Measurements from ENCODE around the gene USP44. TPM values are rescaled to one million over a fixed set of nuclear protein-coding genes. Genes with fewer than 3 reads are reported as not detected.
"Not testable (repeated sequence)": the region's sequence is repeated elsewhere in the genome, so short reads cannot be mapped to it uniquely, and the experiment has no call there.

The USP44 gene
- total and polyA plus RNA-seq, 10 donors, result 0.88 to 7.2 (median 3.5) TPM

DNA sequence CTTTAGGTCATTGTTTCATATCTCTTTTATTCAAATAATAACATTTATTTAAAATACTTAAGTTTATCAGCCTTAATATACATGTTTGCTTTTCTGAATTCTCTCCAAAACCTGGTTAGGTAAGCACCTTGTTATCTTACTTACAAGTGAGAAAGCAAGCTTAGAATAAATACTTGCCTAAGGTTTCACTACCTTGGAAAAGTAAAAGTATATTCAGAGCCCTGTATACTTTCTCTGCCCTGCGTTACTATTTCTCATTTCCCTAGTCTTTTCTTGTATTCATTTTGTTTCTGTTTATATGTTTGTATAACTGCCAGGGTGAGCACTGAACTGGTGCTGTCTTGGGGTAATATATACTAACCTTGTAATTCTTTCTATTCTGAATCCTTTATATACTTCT is 55.8 kb downstream of the USP44 start:
- Histone ChIP-seq H3K27me3 (replicated peaks in 1 of 7) (no peaks in the 10 kb centered on the region), H3K36me3 (peaks cover 0 to 100% (median 57%) of the 10 kb centered on the region in 6 donors), H3K9me3 (no peaks in the 10 kb centered on the region), H3K4me1 (no peaks in the 10 kb centered on the region), H3K27ac (no peak overlapping the region), H3K4me3 (no peak overlapping the region)
- intact Hi-C loops (cut with DNase I; ENCODE audit: low total_unique reads), result no loop called here
- DNase-seq, result no peak
- TF ChIP-seq, protein P1, sequence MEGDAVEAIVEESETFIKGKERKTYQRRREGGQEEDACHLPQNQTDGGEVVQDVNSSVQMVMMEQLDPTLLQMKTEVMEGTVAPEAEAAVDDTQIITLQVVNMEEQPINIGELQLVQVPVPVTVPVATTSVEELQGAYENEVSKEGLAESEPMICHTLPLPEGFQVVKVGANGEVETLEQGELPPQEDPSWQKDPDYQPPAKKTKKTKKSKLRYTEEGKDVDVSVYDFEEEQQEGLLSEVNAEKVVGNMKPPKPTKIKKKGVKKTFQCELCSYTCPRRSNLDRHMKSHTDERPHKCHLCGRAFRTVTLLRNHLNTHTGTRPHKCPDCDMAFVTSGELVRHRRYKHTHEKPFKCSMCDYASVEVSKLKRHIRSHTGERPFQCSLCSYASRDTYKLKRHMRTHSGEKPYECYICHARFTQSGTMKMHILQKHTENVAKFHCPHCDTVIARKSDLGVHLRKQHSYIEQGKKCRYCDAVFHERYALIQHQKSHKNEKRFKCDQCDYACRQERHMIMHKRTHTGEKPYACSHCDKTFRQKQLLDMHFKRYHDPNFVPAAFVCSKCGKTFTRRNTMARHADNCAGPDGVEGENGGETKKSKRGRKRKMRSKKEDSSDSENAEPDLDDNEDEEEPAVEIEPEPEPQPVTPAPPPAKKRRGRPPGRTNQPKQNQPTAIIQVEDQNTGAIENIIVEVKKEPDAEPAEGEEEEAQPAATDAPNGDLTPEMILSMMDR (IDR thresholded peaks at IDR 0.05 in 8 of 11, conservative IDR thresholded peaks at IDR 0.05 in 3 of 11), result no peak
- no peak for TF ChIP-seq POLR2A (IDR thresholded peaks at IDR 0.05)
- no peak for TF ChIP-seq POLR2AphosphoS5 (IDR thresholded peaks at IDR 0.05)
- 86 to 100% (median 93%) methylated on average over 1 of the region's 1 CpG for WGBS, 5 donors

DNA sequence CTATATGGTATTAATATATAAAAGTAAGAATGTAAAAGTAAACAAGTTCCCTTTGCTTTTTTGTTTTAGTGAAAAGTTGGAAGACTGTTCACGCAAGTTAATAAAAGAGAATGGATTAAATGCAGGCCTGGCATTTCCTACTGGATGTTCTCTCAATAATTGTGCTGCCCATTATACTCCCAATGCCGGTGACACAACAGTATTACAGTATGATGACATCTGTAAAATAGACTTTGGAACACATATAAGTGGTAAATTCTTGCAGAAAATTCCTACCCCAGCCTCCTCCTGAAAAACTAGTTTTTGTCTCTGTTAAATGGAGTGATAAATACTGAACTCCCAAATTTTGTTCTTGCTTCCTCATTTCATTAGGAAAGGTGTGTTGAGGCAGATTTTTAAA is 56.4 kb downstream of the USP44 start:
- no peaks in the 10 kb centered on the region for H3K4me1 ChIP-seq
- no peaks in the 10 kb centered on the region for H3K9me3 ChIP-seq
- H3K4me3 ChIP-seq, result no peak overlapping the region
- DNase-seq, result no peak
- H3K36me3 ChIP-seq, result peaks cover 0 to 99% (median 58%) of the 10 kb centered on the region in 6 donors
- no peak for TF ChIP-seq POLR2A (IDR thresholded peaks at IDR 0.05)
- TF ChIP-seq, protein P1 (IDR thresholded peaks at IDR 0.05 in 8 of 11, conservative IDR thresholded peaks at IDR 0.05 in 3 of 11), result no peak
- no peak for TF ChIP-seq POLR2AphosphoS5 (IDR thresholded peaks at IDR 0.05)
- 94 to 98% (median 96%) methylated on average over 2 of the region's 2 CpGs for WGBS, 5 donors
- no peak overlapping the region for H3K27ac ChIP-seq
- H3K27me3 ChIP-seq (replicated peaks in 1 of 7), result no peaks in the 10 kb centered on the region
- intact Hi-C loops (cut with DNase I; ENCODE audit: low total_unique reads), result no loop called here

DNA sequence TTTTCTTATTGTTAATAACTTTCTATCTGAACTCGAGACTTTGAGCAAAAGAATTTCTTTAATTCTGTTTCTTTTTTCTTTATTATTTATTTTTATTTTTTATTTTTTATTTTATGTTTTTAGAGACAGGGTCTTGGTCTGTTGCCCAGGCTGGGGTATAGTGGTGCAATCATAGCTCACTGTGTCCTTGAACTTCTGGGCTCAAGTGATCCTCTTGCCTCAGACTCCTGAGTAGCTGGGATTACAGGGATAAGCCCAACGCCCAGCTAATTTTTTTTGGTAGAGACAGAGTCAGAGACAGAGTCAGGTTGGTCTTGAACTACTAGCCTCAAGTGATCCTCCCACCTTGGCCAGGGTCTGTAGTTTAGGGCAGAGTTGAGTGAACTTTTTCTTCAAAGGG is 58.8 kb downstream of the USP44 start:
- TF ChIP-seq POLR2AphosphoS5 (IDR thresholded peaks at IDR 0.05) (no peak), POLR2A (IDR thresholded peaks at IDR 0.05) (no peak)
- TF ChIP-seq, protein P1 (IDR thresholded peaks at IDR 0.05 in 8 of 11, conservative IDR thresholded peaks at IDR 0.05 in 3 of 11), result no peak
- intact Hi-C loops (cut with DNase I; ENCODE audit: low total_unique reads), result no loop called here
- no peaks in the 10 kb centered on the region for H3K4me1 ChIP-seq
- 93 to 95% (median 95%) methylated on average over 2 of the region's 2 CpGs for WGBS, 5 donors
- no peaks in the 10 kb centered on the region for H3K27me3 ChIP-seq (replicated peaks in 1 of 7)
- no peak overlapping the region for H3K27ac ChIP-seq
- no peak overlapping the region for H3K4me3 ChIP-seq
- H3K9me3 ChIP-seq, result no peaks in the 10 kb centered on the region
- DNase-seq, result no peak
- H3K36me3 ChIP-seq, result peaks cover 0 to 91% (median 46%) of the 10 kb centered on the region in 6 donors

DNA sequence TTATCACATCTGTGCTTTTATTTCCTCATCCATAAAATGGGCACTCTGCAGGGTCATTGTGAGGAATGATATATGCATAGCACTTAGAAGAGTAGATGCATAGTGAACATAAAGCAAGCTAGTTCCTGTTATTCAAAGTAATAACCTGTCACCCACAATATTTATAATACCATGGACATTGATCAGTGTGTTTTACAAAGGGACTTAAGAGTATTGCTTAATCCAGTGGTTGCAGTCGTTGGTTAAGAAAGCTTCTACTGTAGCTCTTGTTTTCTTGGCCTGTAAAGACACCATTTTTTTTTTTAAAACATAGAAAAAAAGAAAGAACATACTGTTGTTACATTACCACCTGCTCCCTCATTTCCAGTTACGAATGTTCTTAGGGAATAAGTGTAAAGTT is 64.3 kb downstream of the USP44 start:
- Histone ChIP-seq H3K4me3 (no peak overlapping the region), H3K27ac (no peak overlapping the region), H3K27me3 (replicated peaks in 1 of 7) (no peaks in the 10 kb centered on the region), H3K36me3 (peaks cover 0 to 95% (median 37%) of the 10 kb centered on the region in 6 donors), H3K4me1 (peaks cover 0 to 13% (median 0%) of the 10 kb centered on the region in 6 donors), H3K9me3 (no peaks in the 10 kb centered on the region)
- DNase-seq, result no peak
- no peak for TF ChIP-seq POLR2A (IDR thresholded peaks at IDR 0.05)
- 57 to 83% (median 67%) methylated on average over 2 of the region's 2 CpGs for WGBS, 5 donors
- intact Hi-C loops (cut with DNase I; ENCODE audit: low total_unique reads), result no loop called here

DNA sequence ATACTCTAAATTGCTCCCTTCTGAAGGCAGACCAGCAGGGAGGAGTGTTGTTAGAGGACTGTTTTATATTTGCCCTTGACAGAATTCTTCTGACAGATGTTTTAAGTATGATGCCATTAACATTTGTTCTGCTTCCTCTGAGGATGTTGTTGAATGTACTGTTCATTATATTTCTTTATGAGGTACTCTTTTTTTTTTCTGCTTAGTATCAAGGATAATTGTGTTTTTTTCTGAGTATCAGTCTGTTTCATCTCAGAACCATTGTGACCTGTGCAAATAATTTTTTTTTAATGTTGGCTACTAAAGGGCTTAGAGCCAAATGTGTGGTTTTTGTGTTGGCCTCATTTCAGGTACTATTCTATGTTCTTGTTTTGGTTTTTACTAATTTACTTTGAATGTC is 66.8 kb downstream of the USP44 start:
- peaks cover 18 to 38% (median 20%) of the 10 kb centered on the region in 6 donors for H3K4me1 ChIP-seq
- no peaks in the 10 kb centered on the region for H3K27me3 ChIP-seq (replicated peaks in 1 of 7)
- no peak overlapping the region for H3K27ac ChIP-seq
- intact Hi-C loops (cut with DNase I; ENCODE audit: low total_unique reads), result no loop called here
- no peaks in the 10 kb centered on the region for H3K9me3 ChIP-seq
- peaks cover 0 to 90% (median 36%) of the 10 kb centered on the region in 6 donors for H3K36me3 ChIP-seq
- no peak overlapping the region for H3K4me3 ChIP-seq
- no peak for TF ChIP-seq POLR2A (IDR thresholded peaks at IDR 0.05)
- TF ChIP-seq, protein P1 (IDR thresholded peaks at IDR 0.05 in 8 of 11, conservative IDR thresholded peaks at IDR 0.05 in 3 of 11), result no peak
- TF ChIP-seq POLR2AphosphoS5 (IDR thresholded peaks at IDR 0.05), result no peak
- no peak for DNase-seq

DNA sequence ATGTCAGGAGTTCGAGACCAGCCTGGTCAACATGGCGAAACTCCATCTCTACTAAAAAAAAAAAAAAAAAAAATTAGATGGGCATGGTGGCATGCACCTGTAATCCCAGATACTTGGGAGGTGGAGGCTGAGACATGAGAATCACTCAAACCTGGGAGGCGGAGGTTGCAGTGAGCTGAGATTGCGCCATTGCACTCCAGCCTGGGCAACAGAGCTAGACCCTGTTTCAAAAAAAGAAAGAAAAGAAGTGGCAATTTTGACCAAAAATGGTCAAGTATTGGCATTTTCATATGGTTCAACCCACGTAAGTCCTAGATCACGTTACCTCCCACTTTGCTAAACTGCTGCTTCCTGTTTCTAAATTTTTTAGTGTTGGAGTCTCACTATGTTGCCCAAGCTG is 68.7 kb downstream of the USP44 start:
- peaks cover 0 to 93% (median 40%) of the 10 kb centered on the region in 6 donors for H3K36me3 ChIP-seq
- 77 to 90% (median 82%) methylated on average over 6 of the region's 6 CpGs for WGBS, 5 donors
- intact Hi-C loops (cut with DNase I; ENCODE audit: low total_unique reads), result not testable (repeated sequence)

More for the DNA sequence above, 68.7 kb downstream of the USP44 start:
- peaks cover 18 to 57% (median 30%) of the 10 kb centered on the region in 6 donors for H3K4me1 ChIP-seq
- H3K27ac ChIP-seq; H3K4me3 ChIP-seq; DNase-seq; H3K9me3 ChIP-seq; H3K27me3 ChIP-seq (replicated peaks in 1 of 7): not testable (repeated sequence)

Measured in spleen (tissue), 11 donors.